HG03432 (cell line): Measurements from ENCODE around the gene CHCHD3.

ENCODE experiments used
- ATAC-seq: cut with Tn5 transposase; IDR thresholded peaks from one replicate; pipeline ENCODE4 v1.9.1; 2021; ENCODE audit warnings: mild to moderate bottlenecking, moderate library complexity; ENCODE audit not compliant: unreplicated experiment

Gene CHCHD3

DNA sequence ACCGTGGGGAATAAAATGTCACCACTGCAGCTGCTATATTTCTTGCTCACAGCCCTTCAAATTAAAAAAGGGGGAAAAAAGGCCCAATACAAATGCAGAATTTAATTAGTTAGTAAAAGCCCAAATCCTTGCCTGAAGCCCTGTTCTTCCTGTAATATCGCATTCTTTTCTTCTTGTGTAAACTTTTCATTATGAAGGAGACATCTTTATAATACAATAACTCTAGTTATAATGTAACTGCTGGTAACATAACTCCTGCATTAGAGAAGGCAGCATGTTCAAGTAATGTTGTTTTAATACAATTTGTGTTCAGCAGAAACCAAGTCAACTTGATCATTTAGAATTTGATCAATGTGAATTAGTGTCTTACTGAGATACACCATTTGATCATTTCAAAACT is 250.9 kb downstream of the CHCHD3 start:
- no peak for ATAC-seq

DNA sequence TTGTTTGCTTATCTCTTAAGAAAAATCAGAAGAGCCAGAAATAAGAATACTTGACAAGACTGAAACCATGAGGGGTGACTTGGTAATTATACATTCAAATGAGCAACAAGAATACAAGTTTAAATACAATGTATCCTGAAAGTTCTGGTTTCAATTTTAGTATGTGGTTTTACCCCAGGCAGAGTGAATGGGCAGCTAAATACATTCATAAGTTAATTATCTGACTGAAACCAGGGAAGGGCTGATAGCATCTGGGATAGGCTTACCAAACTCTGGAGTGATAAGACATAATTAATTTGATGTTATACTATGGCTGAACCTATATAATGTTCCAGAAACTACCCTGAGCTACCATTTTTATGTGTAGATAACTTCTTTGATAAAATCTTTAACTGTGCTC is 253.4 kb downstream of the CHCHD3 start:
- ATAC-seq = no peak

DNA sequence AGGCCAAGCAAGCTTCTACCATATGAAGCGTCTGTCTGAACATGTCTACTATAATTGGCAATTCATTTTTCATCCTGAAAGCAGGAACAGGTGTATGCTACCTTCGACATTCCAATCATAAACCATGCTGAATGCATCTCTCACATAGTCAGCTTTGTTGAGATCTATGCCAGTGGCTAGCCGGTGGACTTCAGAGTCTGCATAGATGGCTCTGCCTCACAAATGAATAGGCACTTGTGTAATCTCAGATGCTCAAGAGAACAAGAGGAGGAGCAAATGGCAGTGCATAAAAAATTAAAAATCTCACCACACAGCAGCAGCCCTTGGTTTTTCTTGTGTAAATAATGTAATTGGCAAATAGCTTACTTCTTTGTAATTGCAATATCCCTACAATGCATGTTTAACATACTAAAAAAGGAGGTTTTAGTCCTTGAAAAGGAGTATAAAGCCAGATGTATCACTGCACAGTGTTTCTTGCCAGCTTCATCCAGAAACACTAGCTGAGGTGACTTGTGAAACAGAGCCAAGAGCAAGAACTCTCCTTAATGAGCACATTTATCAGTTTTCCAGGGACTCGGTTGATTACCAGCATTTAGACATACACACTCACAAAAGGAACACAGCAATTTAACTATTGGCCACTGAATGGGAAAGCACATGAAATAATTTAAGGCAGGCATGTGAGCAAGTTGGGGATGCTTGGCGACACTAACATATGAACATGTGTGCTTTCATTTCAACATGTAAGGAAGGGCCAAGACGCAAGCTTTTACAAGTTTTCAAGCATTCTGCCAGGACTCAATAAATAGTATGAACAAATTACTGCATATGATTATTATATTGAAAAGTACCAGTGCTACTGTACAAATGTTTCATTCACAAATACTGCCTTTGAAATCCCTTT is 255.7 kb downstream of the CHCHD3 start:
- ATAC-seq = no peak

DNA sequence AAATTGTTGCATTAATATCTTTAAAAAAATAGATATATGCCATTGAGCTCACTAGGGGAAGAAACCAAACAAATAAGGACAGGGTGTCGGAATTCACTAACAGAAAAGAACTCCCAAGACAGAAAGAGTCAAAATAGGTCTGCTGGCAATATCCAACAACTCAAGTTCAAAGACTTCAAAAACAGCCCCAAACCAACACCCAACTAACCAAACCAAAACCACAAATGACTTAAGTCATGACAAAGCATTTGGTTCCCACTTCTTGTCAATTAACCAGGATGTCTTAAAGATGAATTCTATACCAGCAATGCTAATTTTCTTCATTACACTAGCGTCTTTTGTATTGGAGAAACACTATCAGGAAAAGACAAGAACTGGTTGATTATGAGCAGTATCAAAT is 256.7 kb downstream of the CHCHD3 start:
- ATAC-seq = no peak

DNA sequence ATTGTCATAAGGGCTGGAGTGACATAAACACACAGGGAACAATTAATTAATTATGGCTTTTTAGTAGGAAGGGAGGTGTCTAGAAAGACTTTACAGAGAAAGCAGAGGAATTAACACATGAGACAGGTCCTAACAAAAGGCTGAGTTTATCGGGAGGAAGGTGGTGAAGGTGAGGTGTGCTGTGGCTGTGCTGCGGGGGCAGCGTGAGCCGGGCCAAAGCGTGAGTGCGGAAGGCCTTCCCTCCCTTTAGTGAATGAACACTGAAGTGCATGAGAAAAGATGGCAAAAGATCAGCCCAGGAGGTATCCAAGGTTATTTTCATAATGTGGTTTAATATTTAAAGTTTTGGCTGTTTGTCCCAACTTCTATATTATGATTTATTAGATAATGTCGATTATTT is 262.2 kb downstream of the CHCHD3 start:
- ATAC-seq = no peak

DNA sequence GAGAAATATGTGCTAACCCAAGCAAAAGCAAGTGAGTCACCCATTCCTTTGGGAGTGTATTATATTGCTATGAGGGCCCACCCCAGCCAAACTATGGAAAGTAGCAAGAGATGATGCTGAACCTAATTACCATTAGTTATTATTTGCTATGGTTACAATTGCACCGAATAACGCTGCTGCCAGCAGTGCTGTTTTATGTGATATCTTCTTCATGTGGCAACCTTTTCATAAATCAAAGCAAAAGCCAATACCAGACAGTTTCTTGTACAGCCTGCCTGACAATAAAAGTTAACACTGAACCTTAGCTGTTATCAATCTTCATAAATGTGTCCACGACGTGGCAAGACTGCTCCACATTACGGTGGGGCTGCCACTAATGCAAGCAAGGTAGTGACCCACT is 263.9 kb downstream of the CHCHD3 start:
- no peak for ATAC-seq

DNA sequence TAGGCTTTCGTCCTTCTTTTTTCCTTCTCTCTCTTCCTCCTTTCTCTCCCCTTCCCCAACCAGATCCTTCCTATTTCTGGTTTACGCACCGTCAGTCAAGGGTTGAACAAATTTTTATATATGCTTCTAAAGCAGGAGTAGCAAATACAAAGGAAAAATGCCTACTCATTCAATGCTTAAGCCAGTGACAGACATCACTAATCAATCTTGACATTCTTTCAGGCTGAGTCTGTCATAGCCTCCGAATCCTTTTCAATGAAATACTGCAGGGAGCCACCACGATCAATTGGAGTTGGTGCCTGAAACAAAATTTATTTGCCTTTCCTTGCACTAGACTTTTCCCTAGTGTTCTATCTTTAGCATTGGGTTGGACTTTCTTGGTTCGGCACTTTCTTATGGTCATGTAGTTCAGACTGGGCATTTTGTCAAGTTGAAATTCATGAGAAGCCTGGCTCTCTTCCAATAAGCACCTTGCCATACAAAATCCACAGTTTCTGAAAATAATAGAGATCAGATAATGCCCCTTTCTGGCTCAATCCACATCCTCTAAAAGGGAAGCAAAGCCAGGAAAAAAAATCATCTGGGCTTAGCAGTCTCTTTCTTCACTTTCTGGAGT is 266.1 kb downstream of the CHCHD3 start:
- ATAC-seq = no peak

DNA sequence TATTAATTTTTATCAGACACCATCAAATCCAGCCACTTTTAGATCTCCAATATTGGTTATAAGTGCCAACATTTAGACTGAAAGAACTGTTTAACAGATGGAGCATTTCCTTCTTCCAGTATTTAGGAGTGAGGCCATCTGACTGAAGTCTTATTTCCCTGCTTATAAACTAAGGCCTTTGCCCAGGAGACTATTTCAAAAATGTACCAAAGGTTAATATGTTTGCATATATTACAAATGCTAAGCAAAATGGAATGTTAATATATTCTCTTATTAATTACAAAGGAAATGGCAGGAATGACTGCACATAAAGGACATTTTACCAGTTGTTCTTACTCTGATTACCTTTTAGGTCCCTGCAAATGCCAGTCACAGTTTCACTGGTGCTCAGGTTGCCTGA is 266.8 kb downstream of the CHCHD3 start:
- no peak for ATAC-seq

DNA sequence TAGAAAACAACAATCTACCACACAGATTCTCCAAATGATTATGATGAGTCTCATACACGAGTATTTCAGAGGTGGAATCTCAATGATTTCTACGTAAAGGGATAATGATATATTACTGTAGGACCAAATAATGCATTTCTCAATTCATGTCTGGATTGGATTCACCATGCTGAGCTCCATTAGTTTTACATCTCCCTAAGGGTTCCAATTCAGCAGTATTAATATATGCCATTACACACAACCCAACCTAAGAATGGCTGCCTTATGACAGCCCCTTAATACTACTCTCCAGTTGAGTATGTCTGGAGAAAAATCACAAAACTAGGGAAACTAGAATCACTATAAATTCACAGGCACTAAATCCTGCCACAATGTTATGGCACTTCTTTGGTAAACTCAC is 271.3 kb downstream of the CHCHD3 start:
- ATAC-seq = no peak

DNA sequence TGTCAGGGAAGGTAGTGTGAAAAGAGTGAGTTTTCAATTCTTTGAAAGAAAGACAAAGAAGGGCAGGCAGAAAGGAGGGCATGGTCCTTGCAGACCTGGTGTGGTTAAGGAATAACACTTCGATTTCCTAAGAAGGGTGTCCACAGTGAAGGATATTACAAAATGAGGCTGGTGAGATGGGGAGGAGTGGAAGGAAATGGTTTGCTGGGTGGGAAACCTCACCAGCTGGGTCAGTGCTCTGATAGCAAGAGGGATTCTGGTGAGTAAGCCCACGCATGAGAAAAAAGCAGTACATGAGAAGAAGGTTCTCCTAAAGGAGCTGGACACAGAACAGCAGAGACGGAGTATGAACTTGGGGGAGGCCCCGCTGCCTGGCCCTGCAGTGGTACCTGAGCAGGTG is 275.1 kb downstream of the CHCHD3 start:
- no peak for ATAC-seq

DNA sequence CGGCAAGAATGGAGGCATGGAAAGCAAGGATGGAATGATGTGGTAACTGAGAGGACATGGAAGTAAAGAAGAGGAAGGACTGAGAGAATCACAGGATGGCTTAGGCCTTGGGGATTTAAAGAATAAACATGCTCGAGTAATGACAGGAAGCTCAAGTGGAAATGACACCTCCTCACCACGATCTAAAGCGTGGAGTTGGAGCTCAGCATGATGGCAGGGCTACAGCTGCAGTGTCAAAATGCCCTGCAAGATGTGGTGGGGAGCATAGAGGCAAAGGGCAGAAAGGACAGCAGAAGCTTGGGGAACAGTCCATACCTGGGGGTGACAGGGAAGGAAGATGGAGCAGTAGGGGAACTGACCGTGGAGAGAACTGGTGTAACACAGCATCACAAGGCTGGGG is 276.1 kb downstream of the CHCHD3 start:
- no peak for ATAC-seq

DNA sequence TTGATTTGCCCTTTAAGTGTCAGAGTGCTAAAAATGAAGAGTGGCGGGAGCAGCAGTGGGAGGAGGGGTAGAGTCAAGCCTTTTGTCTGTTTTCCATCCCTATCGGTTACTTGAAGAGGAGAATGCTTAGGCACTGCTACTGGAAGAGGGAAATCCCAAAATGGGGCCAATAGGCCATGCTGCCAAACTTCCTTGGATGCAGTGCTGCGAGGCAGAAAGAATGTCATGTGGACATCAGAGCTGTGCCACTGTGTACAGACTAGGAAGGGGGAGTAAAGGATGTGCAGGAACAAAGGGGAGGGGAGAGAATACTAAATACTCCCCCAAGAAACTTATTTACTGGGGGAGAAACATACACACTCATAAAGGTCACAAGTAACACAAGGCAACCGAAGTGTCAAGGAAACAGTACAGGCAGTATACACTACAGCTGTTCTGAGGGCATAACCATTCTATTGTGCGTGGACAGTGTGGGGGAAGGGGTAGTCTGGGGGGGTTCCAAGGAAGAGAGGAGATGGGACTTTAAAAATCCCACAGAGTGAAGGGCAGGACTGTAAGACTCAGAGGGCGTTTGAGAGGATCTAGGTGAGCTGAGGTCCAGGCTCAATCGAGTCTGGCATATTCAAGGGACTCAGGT is 276.9 kb downstream of the CHCHD3 start:
- no peak for ATAC-seq

DNA sequence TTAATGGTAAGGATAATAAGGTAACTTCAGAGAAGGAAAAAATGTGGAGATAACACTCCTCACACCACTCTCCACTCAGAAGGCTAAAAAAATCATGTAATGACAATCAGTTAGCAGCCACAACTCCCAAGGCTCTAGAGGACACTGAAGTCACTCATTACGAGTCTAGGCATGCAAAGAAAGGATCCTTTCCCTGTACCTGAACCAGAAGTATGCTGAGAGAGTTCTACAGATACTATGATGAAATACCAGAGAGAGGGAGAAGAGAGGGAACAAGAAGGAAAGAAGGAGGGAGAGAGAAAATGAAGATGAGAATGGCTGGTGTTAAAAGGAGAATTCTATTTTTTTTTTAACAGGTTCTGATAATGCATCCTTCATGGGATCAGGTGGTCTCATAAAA is 281.4 kb downstream of the CHCHD3 start:
- ATAC-seq = no peak

DNA sequence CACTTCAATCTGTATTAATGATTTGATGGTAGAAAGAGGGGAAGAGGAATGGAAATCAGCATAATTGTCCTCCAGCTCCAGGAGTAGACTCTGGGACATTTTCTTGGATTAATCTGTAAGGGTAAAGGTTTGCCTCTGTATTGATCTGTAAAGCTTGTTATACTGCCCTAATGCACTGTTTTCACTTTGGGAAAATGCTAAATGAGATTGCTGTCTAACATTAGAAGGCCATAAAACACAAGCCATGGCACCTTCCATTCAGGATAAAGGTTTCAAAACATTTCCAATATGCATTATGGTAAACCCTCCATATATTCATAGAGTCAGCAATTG is 282.8 kb downstream of the CHCHD3 start:
- no peak for ATAC-seq

DNA sequence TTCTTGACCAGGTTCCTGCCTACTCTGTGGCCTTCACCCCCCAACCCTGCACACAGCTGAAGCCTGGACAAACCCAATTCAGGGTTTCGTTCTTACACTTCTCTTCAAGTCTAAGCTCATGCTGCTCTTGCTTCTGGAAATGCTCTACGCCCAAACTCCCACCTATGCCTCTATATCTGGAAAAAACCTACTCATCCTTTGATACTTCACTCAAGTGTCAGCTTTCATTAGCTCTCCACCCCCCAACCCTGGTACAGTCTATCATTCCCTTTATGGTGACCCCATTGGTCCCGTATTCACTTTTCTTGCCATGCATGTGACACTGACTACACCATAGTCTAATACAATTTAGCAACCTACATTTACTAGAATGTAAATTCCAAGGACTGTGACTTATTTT is 284.7 kb downstream of the CHCHD3 start:
- ATAC-seq = no peak

DNA sequence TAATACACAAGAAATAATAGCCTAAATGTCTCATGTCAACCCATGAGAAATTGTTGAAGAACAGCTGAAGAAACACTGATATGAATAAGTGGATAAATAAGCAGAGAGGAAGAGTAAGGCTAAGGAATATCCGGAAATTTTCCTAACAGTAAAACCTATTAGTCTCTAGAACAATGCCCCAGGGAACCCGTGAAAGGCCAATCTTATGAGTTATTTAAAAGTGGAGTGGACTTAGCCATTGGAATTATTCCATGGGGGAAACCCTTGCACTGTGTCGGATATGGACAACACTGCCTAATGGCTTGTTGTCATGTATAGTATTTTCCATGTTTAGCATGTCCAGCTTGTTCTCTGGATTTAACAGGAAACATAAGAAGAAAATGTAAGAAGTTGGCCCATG is 288.4 kb downstream of the CHCHD3 start:
- no peak for ATAC-seq

DNA sequence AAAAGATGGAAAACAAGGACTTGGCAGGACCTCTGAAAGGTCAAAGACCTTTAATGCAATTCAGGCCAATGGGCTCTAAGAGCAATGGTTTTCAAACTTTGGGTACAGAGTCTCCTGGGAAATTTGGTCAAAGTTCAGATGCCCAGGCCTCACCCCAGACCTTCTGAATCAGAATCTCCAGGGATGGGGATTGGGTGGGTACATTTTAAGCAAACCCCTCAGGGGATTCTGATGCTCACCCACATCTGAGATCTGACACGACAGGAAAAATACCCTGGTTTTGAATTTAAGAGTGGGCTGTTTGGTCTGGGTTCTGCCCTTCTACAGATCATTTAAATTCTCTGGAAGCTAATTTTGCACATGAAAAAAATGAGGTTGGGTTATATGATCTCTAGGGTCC is 290.9 kb downstream of the CHCHD3 start:
- ATAC-seq = no peak

DNA sequence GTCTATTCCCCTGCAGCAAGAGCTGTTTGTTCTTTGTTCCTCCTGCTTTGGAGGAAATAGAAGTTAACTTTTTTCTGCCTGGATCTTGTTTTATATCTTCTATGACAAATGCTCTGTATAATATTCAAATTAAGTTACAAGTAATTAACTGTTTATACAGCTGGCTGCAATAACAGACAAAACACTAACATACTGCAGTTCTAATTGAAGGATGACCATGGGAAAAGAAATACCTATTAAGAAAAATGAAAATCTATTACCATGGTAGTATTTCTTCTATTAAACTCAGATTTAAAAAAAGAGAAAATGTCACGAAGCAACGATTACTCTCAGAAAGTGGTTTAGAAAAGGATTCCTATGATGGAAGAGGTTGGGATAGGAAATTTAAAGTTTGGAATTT is 291.8 kb downstream of the CHCHD3 start:
- no peak for ATAC-seq

DNA sequence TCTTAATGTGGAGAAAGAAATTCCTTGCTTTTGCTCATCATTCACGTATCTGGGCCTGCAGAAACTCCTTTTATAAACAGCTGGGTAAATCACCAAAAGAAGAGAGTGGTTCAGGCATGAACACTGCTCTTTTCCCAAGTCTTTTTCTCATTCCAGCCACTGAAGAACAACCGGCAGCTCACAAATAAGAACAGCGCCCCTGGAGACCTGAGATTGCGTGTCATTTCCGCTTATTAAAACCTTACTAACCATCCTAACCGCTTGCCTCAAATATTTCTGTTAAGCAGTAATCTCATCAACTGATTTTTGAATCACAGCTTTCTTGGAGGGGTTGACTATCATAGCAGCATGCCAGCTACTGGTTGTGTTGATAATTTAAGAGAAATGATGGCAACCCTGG is 292.6 kb downstream of the CHCHD3 start:
- no peak for ATAC-seq

DNA sequence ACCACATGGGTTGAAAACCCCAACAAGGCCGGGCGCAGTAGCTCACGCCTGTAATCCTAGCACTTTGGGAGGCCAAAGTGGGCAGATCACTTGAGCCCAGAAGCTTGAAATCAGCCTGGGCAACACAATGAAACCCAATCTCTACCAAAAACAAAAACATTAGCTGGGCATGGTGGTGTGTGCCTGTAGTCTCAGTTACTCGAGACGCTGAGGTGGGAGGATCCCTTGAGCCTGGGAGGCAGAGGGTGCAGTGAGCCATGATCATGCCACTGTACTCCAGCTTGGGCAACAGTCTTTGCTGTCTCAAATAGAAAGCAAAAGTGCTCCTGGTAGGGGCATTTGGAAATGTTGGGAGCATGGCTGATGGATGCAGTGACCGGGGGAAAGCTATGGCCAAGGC is 296.0 kb downstream of the CHCHD3 start:
- no peak for ATAC-seq

DNA sequence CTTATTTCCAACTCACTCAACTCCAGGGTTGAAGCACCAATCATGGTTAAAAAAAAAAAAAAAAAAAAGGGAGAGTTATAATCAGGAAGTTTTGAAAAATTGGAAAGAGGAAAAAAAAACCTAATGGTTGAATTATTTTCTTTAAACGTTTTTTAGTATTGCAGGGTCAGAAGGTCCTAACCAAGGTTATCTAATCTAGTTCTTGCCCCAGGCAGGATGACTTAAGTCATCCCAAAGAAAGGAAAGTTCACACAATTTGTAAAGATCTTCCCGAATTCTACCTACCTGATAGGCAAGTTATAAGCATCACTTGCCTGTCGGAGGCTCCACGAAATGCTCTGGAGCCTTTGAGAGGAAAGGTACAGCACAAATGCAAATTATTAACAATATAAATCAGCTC is 297.5 kb downstream of the CHCHD3 start:
- no peak for ATAC-seq

DNA sequence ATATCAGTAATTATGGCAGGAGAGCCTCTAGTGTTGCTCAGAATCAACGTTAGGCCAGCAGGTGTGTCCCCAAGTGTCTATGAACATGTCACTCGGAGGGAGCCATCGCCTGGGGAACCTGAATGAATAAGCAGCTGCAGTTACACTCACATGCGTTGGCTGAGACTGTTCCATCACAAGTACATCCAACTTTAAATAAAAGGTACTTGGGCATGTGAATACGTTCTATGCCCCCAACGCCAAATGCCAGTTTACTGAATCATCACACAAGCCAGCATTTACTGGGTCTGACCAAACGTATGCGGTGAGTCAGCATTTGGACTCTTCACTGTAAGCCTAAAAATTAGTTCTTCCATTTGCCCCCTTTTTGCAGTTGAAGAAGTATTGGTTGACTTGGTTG is 298.1 kb downstream of the CHCHD3 start:
- ATAC-seq = no peak
